Osteoblast (primary cell): ENCODE measurements around the gene CNOT9. TPM values are rescaled to one million over a fixed set of nuclear protein-coding genes. Genes with fewer than 3 reads are reported as not detected.
A peak's percentile ranks its signal among the peaks of the same experiment; 100 is the strongest.

Experiments
- DNase-seq: peaks from one replicate; pipeline ENCODE4 v3.0.0; 2011; ENCODE audit warnings: low spot score, mixed read lengths; ENCODE audit not compliant: insufficient read length; ENCODE audit errors: missing footprints
- H2AFZ ChIP-seq: 2 replicates; pipeline ENCODE4 v1.6.0; 2011; ENCODE audit warnings: mild to moderate bottlenecking, low read length
- H3K27ac ChIP-seq: 2 replicates; pipeline ENCODE4 v1.5.1; 2011; ENCODE audit warnings: mild to moderate bottlenecking, low read depth, low read length, moderate library complexity
- H3K27me3 ChIP-seq: 2 replicates; pipeline ENCODE4 v1.6.0; 2012; ENCODE audit warnings: mild to moderate bottlenecking, control low read depth, inconsistent platforms, low read length, moderate library complexity; ENCODE audit not compliant: insufficient read depth
- H3K36me3 ChIP-seq: 2 replicates; pipeline ENCODE4 v1.5.1; 2011; ENCODE audit warnings: mild to moderate bottlenecking, low read length, control low read depth, moderate library complexity; ENCODE audit not compliant: insufficient read depth
- H3K4me1 ChIP-seq: 2 replicates; pipeline ENCODE4 v1.5.1; 2011; ENCODE audit warnings: mild to moderate bottlenecking, low read length, control low read depth, moderate library complexity; ENCODE audit not compliant: insufficient read depth
- H3K4me2 ChIP-seq: 2 replicates; pipeline ENCODE4 v1.6.0; 2011; ENCODE audit warnings: mild to moderate bottlenecking, low read length; ENCODE audit not compliant: insufficient read depth
- H3K4me3 ChIP-seq: fragments of 200-600 bp; sonication (generic); 3 replicates; pipeline ENCODE4 v1.5.1; 2012; ENCODE audit warnings: mild to moderate bottlenecking, low read length, inconsistent platforms; ENCODE audit not compliant: insufficient read depth
- H3K79me2 ChIP-seq: 2 replicates; pipeline ENCODE4 v1.6.0; 2012; ENCODE audit warnings: mild to moderate bottlenecking, low read length, control low read depth, inconsistent platforms; ENCODE audit not compliant: insufficient read depth
- H3K9me3 ChIP-seq: 2 replicates; pipeline ENCODE4 v1.5.1; 2011; ENCODE audit warnings: low read depth, low read length, control low read depth
- H4K20me1 ChIP-seq: 2 replicates; pipeline ENCODE4 v1.6.0; 2012; ENCODE audit warnings: mild to moderate bottlenecking, low read length, control low read depth; ENCODE audit not compliant: insufficient read depth
- CTCF ChIP-seq: IDR thresholded peaks from 2 replicates; pipeline ENCODE4 v1.5.1; 2011; ENCODE audit warnings: mild to moderate bottlenecking, low read depth, low read length, moderate library complexity; ENCODE audit errors: extremely low read depth
- total RNA-seq: library from RNA; depleted of rRNA; stranded (reverse); fragments of >200 nt; gene quantifications from 2 replicates; pipeline ENCODE4 v1.2.3, GENCODE V29; 2012

Gene CNOT9
- total RNA-seq, 1 donor, result 50.3 TPM

GRCh38 chr2:218557941-218558340, 10.7 kb upstream of the CNOT9 start:
- Histone ChIP-seq H3K4me3 (no peak overlapping the region), H4K20me1 (no peaks in the 10 kb centered on the region), H3K4me1 (no peaks in the 10 kb centered on the region), H3K27ac (no peak overlapping the region), H3K27me3 (no peaks in the 10 kb centered on the region), H3K79me2 (peaks cover 2% of the 10 kb centered on the region), H3K36me3 (peaks cover 42% of the 10 kb centered on the region), H3K4me2 (no peak overlapping the region), H3K9me3 (no peaks in the 10 kb centered on the region), H2AFZ (no peak overlapping the region)
- no peak for DNase-seq
- TF ChIP-seq CTCF, result no peak

- Histone ChIP-seq H3K4me2 (no peak overlapping the region), H3K79me2 (peaks cover 12% of the 10 kb centered on the region), H3K36me3 (peaks cover 34% of the 10 kb centered on the region), H3K9me3 (no peaks in the 10 kb centered on the region), H2AFZ (no peak overlapping the region), H3K27me3 (no peaks in the 10 kb centered on the region), H4K20me1 (no peaks in the 10 kb centered on the region), H3K4me1 (no peaks in the 10 kb centered on the region), H3K4me3 (no peak overlapping the region), H3K27ac (no peak overlapping the region)
- DNase-seq, result no peak
- no peak for TF ChIP-seq CTCF
Measured at GRCh38 chr2:218558986-218559385, 9.7 kb upstream of the CNOT9 start.

- no peak overlapping the region for H3K4me3 ChIP-seq
- no peak for TF ChIP-seq CTCF
- H3K4me2 ChIP-seq, result no peak overlapping the region
- peaks cover 12% of the 10 kb centered on the region for H3K4me1 ChIP-seq
- H3K36me3 ChIP-seq, result peaks cover 9% of the 10 kb centered on the region
- no peak for DNase-seq
- no peaks in the 10 kb centered on the region for H3K27me3 ChIP-seq
- no peak overlapping the region for H3K27ac ChIP-seq
- H3K79me2 ChIP-seq, result peaks cover 59% of the 10 kb centered on the region
- no peaks in the 10 kb centered on the region for H3K9me3 ChIP-seq
- H2AFZ ChIP-seq, result no peak overlapping the region
- H4K20me1 ChIP-seq, result no peaks in the 10 kb centered on the region
Measured at GRCh38 chr2:218564056-218564455, 4.6 kb upstream of the CNOT9 start.

GRCh38 chr2:218566296-218566695, 2.3 kb upstream of the CNOT9 start:
- no peak for DNase-seq
- Histone ChIP-seq H3K27me3 (no peaks in the 10 kb centered on the region), H3K27ac (no peak overlapping the region), H4K20me1 (peaks cover 8% of the 10 kb centered on the region), H3K36me3 (no peaks in the 10 kb centered on the region), H3K4me3 (no peak overlapping the region), H3K9me3 (no peaks in the 10 kb centered on the region), H3K79me2 (peaks cover 81% of the 10 kb centered on the region), H3K4me1 (peaks cover 30% of the 10 kb centered on the region), H3K4me2 (peak overlapping the region; percentile 93), H2AFZ (no peak overlapping the region)
- TF ChIP-seq CTCF, result no peak
